Activated naive CD4-positive, alpha-beta T cell (primary cell): Measurements from ENCODE around the gene ASIC2.

Source experiments
- DNase-seq, 4 experiments: peaks; one replicate each; lab custom pipeline; 2025; lab: John Stamatoyannopoulos, UW

The ASIC2 gene

DNA sequence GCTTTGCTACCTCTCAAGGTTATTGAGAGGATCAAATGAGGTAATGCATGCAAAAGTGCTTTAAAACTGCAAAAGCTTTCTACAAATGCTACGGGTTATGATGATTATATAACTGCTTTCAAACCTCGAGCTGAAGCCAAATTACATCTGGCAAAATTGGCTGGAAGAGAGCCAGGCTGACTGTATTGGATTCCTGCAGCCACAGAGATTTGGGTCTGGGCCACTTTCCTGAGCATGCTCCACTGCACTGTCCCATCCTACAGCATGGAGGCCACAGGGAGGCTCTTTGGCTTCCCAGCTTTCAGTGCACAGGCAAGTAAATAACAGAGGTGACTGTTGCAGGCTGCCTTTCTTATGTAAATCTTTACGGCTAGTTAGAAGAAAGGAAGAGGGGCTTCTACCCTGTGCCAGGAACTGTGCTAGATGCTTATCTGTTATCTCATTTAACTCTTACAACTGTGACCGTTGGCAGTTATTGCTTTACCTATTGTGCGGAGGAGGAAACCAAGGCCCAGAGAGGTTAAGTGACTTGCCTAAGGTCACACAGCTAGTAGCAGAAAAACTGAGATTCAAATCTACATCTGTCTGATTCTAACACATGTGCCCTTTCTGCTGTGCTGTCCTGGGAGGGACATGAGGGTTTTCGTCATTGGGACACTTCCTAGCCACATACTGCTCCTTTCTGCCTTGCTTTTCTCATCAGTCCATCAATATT, 179.7 kb downstream of the ASIC2 start:
- DNase-seq = no peak

DNA sequence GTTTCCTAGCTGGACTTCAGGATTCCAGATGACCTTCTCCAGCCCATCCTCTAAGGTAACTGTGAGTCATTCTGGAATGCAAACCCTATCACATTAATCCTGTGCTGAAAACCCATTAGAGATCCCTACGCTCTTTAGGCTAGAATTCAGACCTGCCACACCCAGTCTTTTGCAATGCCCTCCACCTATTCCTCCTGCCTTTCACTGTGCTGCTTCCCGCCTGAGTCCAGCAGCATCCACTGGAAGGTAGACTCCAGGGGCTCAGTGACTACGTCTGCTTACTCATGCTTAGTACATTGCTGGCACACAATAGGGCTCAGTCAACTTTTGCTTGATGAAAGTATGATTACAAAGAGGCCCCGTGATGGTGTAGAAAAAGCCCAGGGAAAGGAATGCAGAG, 180.3 kb downstream of the ASIC2 start:
- DNase-seq = no peak

DNA sequence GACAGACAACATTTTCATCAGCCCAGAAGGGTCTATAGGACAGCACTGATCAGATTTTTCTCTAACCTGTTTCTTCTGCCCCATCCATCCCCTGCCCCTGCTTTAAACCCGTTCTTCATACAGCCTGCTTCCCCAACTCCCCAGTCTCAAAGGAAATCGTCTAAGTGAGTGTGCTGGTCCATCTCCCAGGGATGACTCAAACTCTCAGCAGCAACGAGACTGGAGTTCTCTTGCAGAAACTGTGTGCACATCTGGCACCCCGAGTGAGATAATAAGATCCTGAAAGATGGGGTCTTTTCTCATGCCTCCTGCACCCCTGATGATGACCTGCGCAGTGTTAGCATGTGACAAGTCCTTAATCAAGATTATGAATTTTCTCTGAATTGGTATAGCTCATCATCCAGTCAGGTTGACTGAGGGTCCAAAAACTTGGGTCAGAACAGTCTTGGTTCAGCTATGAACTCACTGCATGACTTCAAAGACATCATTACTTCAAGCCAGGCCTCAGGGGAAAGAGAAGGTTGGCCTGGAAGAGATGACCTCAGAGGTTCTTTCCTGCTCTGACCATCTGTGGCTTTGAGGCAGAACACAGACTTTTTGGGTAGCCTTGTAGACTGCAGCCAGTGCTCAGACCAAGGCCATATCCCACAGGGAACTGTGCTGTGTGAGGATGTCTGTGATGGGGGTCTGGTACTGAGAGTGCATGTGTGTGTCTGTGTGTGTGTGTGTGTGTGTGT, 183.6 kb downstream of the ASIC2 start:
- no peak for DNase-seq

DNA sequence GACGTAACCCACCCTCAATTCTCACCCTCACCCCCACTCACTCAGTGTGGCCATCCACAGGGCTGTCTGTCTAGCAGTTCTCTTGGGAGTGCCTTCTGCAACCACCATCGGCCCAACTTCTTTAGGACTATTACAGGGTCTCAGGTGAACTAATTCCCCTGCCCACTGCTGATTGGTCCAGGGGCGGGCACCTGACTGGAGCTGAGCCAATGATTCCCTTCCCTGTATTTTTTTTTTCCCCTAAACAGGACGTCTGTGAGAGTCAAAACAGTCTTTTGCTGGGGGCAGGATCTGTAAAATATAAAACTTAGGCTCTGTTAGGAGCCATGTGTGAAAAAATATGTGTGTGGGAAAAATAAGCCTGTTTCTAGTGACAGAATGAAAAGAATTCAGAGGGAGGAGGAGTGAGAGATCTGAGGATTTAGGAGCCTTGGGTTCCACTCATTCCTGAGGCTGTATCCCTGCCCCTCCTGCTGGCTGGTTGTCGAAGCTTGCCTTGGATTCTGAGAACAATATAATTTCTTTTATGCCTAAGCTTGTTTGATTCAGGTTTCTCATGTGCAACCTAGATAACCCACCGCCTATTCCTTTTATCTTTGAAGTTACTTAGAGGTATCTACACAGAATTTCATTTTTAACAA, 186.4 kb downstream of the ASIC2 start:
- no peak for DNase-seq

DNA sequence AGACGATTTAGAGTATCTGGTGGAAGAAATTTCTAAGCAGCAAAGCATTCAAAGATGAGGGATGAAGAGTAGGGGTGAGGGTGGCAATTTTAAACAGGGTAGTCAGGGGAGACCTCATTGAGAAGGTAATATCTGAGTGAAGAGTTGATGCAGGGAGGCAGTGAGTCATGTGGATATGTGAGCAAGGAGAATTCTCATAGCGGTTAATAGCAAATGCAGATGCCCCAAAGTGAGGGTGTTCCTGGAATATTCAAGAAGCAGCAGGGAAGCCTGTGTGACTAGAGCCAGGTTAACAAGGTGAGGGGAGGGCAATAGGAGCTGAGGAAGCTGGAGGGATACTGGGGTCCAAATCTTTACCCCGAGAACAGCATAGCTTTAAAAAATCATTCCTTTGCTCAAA, 187.2 kb downstream of the ASIC2 start:
- no peak for DNase-seq

DNA sequence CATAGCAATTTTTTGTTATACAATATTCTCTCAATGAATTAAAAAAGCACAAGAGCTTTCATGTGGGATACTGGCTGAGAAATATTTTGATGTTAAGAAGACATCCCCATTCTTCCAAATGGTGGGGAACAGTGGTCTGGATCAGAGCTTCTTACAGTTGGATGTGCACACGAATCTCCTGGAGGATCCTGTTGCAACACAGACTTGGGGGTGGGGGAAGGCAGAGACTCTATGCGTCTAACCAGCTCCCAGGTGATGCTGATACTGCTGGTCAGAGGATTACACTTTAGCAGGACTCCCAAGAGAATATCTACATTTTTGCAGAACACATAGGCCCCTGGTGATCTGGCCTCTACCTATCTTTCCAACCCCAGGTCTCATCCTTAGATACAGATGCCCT, 193.2 kb downstream of the ASIC2 start:
- DNase-seq = no peak

DNA sequence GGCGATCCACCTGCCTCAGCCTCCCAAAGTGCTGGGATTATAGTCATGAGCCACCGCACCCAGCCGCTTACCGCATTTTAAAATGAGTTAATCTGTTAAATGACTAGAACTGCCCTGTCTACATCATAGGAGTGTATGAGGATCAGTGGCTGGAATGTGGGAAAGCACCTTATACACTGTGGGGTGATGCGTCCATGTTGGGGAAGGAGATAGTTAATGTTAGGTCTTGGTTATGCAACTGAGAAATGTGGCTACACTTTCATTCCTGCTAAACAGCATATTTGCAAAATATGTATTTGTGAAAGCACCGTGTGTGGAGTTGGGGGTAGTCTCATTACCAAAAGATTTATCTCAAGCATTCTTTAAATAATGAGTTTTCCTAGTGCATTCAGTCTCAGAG, 193.8 kb downstream of the ASIC2 start:
- no peak for DNase-seq

GRCh38 chr17:33097411-33097810, 195.7 kb downstream of the ASIC2 start:
- no peak for DNase-seq

GRCh38 chr17:33096161-33096560, 196.9 kb downstream of the ASIC2 start:
- no peak for DNase-seq

DNA sequence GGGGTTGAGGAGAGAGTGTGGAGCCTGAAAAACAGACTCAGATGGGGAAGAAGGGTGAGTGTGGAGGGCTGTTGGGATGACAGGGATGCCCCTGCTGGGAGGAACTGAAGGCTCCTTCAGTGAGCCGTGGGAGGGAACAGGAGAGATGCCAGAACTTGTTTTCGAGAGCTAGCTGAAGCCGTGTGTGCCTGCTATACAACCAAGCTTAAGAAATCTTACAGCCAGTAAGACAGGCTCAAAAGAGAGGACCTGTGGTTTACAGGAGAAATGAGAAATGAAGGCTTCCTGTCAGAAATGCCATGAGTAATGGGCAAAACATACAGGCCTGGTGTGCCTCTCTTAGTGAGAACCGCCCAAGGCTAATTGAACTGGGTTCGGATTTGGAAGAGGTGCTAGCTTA, 201.8 kb downstream of the ASIC2 start:
- DNase-seq = no peak

DNA sequence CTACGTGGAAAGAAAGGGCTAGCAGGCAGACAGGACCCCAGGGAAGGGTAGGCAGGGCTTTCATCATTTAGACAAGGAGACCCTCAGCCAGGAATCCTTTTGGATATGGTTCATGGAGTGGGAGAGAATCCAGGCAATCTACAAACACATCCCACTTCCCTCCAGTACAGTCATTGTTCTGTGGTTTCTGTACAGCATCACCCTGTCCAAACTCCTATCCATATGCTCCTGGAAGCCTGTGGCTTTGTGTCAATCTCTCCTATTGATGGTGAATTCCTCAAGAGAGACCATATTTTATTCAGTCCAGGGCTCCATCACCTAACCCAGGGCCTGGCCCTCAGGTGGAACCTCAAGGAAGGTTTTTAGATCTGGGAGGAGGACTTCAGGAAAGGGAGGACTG, 202.3 kb downstream of the ASIC2 start:
- no peak for DNase-seq

DNA sequence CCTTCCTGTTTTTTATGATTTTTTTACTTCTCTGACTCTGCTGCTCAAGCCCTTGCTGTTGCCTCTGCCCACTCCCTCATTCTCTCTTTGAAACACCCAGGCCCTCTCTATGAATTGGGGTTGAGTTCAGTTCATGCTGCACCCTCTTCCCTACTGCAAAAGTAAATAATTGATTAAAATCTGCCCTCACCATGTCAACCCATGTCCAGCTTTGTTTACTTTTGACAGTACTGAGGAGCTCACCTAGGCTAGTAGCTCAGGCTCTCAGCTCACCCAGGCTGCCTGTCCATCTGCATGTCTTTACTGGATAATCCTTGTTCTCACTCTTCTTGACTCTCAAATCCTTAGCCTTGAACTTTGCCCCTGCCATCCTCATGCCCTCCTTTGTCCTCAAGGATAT, 206.2 kb downstream of the ASIC2 start:
- DNase-seq = no peak

DNA sequence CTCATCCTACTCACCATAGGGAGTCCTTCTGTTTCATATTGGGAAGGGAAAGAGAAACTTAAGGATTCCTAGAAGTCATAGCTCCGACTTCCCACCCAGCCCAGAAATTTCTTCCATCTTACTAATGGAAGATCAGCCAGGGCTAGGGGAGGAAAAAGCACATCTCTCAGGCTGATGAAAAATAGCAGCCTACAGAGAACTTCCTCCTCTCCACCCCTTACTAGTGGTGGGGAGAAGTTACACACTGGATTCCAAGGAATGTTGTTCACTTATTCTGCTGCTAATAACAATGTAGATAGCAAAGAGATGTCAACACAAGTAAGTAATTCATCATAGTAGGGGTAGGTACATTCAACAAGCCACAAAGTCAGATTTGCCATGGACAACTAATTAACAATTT, 207.1 kb downstream of the ASIC2 start:
- DNase-seq = no peak

DNA sequence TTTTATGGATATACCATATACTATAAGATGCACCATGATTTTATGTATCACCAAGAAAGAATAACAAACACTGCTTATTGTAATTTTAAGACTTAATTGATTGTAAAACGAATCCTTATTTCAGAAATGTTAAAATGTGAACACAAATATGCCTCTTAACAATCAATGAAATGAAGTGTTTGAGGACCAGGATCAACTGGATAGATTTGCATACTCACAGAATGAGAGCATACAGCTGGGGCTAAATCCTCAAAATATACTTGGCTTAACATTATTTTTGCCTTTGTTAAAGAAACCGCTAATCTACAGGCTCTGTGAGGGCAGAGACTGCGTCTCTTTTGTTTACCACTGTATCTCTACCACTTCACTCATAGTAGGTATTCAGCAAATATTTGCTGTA, 207.8 kb downstream of the ASIC2 start:
- no peak for DNase-seq

- no peak for DNase-seq
Observed at GRCh38 chr17:33084755-33085154, 208.3 kb downstream of the ASIC2 start.

GRCh38 chr17:33082529-33083173, 210.4 kb downstream of the ASIC2 start:
- DNase-seq = no peak

DNA sequence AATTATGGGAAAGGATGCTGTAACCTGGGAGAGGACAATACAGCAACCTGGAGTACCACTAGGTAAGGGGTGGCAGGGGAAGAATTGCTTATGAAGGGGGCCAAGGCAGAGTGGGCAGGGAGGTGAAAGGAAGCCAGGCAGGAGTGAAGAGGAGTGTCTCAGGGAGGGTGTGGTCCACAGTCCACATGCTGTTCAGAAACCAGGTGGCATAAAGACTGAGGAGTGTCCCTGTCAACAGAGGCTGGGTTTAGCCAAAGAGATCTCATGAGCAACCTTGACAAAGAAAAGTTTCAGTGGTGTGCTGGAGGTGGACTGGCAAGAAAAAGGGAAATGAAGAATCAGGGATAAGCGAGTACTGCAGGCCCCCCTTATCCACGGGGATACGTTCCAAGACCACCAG, 213.0 kb downstream of the ASIC2 start:
- no peak for DNase-seq

DNA sequence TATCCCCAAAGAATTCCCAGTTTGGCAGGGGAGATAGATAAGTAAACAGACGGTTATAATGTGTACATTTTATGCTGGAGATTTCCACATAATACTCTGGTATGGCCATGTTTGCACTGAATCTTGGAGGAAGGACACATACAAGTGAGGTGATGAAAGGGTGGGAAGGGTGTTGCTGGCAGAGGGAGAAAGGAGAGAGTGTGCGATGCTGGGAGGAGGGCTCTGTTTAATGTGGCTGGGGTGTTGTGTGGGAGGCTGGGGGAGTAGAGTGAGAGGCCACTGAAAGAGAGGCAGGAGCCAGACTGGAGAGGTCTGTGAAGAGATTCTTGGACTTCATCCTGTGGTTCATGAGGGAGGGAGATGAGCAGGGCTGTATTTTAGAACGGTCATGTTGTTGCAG, 213.9 kb downstream of the ASIC2 start:
- no peak for DNase-seq

- no peak for DNase-seq
Observed at GRCh38 chr17:33076979-33077378, 216.1 kb downstream of the ASIC2 start.

DNA sequence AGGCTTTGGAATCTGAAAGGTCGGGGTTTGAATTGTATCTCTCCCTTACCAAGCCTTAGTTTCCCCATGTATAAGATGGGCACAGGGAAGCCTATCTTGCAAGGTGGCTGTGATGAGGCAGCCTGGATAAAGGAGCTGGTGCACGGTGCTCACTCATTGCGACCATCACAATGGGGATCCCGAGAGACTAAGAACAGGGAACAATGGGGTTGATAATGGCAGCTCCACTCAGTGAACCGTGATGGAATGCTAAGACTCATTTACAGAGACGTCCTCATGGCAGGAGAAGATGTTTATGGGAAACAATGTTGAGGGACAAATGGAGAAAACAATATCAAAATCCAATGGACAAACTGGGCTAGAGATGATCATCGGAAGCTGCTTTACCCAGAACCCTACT, 219.7 kb downstream of the ASIC2 start:
- no peak for DNase-seq

DNA sequence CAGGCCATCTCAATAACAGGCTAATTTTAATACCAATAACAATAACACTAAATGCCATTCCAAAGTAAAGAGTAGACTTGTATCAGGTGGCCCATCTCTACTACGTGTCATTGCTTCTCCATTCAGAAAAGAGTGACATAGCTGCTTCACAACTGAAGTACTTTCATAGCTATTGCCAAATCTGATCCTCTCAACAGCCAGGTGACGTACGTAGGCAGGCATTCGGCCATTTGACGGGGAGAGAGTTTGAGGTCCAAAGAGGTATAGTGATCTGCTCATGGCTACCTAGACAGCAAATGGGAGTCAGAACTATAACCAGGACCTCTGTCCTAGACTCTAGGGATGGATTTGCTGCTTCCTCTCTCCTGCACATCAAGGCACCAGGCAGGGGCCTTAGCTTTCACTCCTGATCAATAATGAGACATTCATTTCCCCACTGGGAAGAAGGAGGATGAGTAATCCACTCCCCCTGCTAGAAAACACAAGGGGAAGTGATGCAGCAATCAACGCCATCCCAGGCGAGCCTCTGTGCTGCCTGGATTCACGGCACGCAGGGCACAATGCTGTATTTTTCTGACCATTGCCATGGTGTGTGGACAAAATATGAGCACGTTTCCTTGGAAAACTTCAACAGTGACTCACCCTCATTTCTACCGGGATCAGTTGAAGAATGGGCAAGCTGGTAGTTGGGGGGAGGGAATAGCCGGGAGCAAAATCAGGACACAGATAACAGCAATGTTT, 220.5 kb downstream of the ASIC2 start:
- DNase-seq = no peak

- no peak for DNase-seq
Observed at GRCh38 chr17:33071656-33072055, 221.4 kb downstream of the ASIC2 start.
